ENCODE data around the gene IQGAP1.
A peak's percentile ranks its signal among the peaks of the same experiment; 100 is the strongest.

IQGAP1 gene

DNA sequence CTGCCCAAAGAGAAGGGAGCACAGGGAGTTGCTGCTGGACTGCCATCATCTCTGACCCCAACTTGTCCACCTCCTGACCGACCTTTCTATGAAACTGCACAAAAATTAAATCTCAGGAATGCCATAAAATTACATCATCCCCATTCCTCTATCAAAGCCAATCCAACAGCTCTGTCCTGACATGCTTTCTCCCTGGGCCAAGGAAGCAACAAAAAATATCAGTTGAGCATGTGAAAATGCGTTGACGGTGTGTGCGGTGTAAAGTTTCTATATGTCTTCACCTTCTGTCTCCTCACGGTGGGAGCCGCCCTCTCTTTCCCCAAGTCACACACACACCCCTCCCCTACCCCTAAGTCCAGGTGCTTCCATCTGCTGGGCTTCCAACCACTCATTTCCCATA lies 39.6 kb upstream of the IQGAP1 start:
- no peak for DNase-seq (ENCODE audit: low spot score)
- no peak for TF ChIP-seq CTCF (IDR thresholded peaks at IDR 0.05; ENCODE audit: extremely low read depth, missing control alignments)

- DNase-seq (ENCODE audit: low spot score): no peak
- no peak for TF ChIP-seq CTCF (IDR thresholded peaks at IDR 0.05; ENCODE audit: extremely low read depth, missing control alignments)
These were observed 39.0 kb upstream of the IQGAP1 start for GRCh38 chr15:90349072-90349471.

GRCh38 chr15:90349821-90350220 lies 38.2 kb upstream of the IQGAP1 start:
- no peak for DNase-seq (ENCODE audit: low spot score)
- TF ChIP-seq CTCF (IDR thresholded peaks at IDR 0.05; ENCODE audit: extremely low read depth, missing control alignments): no peak

- peak; percentile 26 for DNase-seq (ENCODE audit: low spot score)
- no peak for TF ChIP-seq CTCF (IDR thresholded peaks at IDR 0.05; ENCODE audit: extremely low read depth, missing control alignments)
These were observed 36.4 kb upstream of the IQGAP1 start for GRCh38 chr15:90351479-90352106.

DNA sequence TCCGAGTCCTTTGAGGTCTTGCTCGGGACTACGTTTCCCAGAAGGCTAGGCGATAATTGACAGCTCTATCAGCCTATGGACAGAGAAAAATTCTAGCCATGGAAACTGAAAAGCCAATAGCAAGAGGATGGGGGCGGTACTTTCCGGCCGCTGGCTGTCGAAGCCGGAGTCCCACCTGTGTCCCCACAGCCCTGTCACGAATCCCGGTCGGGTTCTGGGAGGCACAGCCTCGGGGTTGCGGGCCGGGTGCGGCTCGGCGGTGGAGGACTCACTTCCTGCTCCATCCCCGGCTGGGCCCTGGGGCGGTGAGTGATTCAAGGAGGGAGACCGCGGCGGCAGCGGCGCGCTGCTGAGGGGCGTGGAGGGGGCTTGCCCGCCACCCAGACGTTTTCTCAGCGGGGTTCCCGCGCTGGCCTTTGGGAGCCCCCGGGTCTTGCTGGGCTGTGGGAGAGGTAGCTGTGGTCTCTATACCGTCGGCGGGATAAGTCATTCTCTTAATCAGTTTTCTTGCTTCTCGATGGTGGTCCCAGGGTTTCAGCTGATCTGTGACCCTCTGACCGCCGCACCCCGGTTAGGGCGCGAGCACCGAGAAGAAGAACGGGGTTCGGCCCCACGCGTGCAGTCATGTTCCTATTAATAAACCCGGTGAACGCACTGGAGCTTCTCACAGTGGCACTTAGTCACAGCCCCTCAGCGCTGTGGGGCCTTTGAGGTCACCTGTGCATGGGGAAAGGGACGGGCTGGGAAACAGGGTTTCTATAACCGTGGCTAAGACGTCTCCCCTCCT lies 35.7 kb upstream of the IQGAP1 start, which contains the start of gene ZNF774:
Gene ZNF774, plus strand, starts transcription at position 178 of the 787 bp plus-strand sequence. CDS start 2,377 bp downstream, outside the sequence.
- DNase-seq (ENCODE audit: low spot score): peak; percentile 99
- no peak for TF ChIP-seq CTCF (IDR thresholded peaks at IDR 0.05; ENCODE audit: extremely low read depth, missing control alignments)

- DNase-seq (ENCODE audit: low spot score): no peak
- TF ChIP-seq CTCF (IDR thresholded peaks at IDR 0.05; ENCODE audit: extremely low read depth, missing control alignments): no peak
These were observed 33.1 kb upstream of the IQGAP1 start for GRCh38 chr15:90354986-90355385.
